H1 (cell line): ENCODE data around the gene CFAP53. TPM values are rescaled to one million over a fixed set of nuclear protein-coding genes. Genes with fewer than 3 reads are reported as not detected.

Experiments
- CTCF ChIA-PET: fragments of 300-600 bp; sonication (Branson Sonifier 250); formaldehyde crosslinking; loops from one replicate; lab custom pipeline; 2021; ENCODE audit not compliant: partially characterized antibody; lab: Charles Lee
- POLR2A ChIA-PET: fragments of 300-600 bp; sonication (Branson Sonifier 250); formaldehyde crosslinking; loops from one replicate; lab custom pipeline; 2021; ENCODE audit warnings: inconsistent platforms; ENCODE audit not compliant: partially characterized antibody; lab: Charles Lee
- DNase-seq, 2 experiments: peaks; one replicate each; pipeline versions ENCODE4 v3.0.0 to v3.0.0-alpha.2; 2010 to 2022; ENCODE audit warnings: low spot score in 2 of 2, low read depth in 1 of 2, mixed read lengths in 1 of 2
- FAIRE-seq: peaks from 2 replicates; lab custom pipeline; 2011; peaks lifted over from hg19 to GRCh38; lab: Jason Lieb, UNC
- H2AFZ ChIP-seq: 2 replicates; pipeline ENCODE4 v1.8.1; 2012; ENCODE audit warnings: low read length, inconsistent platforms
- H2AK5ac ChIP-seq: 2 replicates; pipeline ENCODE4 v1.6.1; 2013; ENCODE audit warnings: low read depth, low read length
- H2BK120ac ChIP-seq: replicated peaks from 2 replicates; pipeline ENCODE3; 2013; ENCODE audit warnings: low read depth, low read length, inconsistent platforms
- H2BK12ac ChIP-seq: 2 replicates; pipeline ENCODE4 v1.6.1; 2013; ENCODE audit warnings: low read depth, low read length
- H2BK15ac ChIP-seq: 2 replicates; pipeline ENCODE4 v1.6.1; 2013; ENCODE audit warnings: low read length
- H2BK20ac ChIP-seq: 2 replicates; pipeline ENCODE4 v1.6.1; 2013; ENCODE audit warnings: low read length
- H2BK5ac ChIP-seq: 2 replicates; pipeline ENCODE4 v1.6.1; 2013; ENCODE audit warnings: low read depth, low read length
- H3K14ac ChIP-seq: 2 replicates; pipeline ENCODE4 v1.6.1; 2013; ENCODE audit warnings: inconsistent platforms; ENCODE audit not compliant: insufficient read length
- H3K18ac ChIP-seq: 2 replicates; pipeline ENCODE4 v1.6.1; 2013; ENCODE audit warnings: low read length; ENCODE audit errors: extremely low read depth
- H3K23ac ChIP-seq: 2 replicates; pipeline ENCODE4 v1.6.1; 2013; ENCODE audit warnings: inconsistent platforms; ENCODE audit not compliant: insufficient read length
- H3K23me2 ChIP-seq: 2 replicates; pipeline ENCODE4 v1.6.1; 2013; ENCODE audit warnings: low read depth, low read length
- H3K27ac ChIP-seq: 2 replicates; pipeline ENCODE4 v1.6.1; 2011; ENCODE audit warnings: low read depth, low read length, inconsistent platforms
- H3K27me3 ChIP-seq, 4 experiments: replicated peaks in 1 of 4; 1 replicate in 1 of 4; 2 replicates in 3 of 4; pipeline versions ENCODE4 v1.6.1 to v1.8.1; 2011 to 2013; ENCODE audit warnings: low read length in 3 of 4, mild to moderate bottlenecking in 3 of 4, inconsistent platforms in 2 of 4, mixed read lengths in 2 of 4, moderate library complexity in 1 of 4; ENCODE audit not compliant: control insufficient read depth in 3 of 4, insufficient read depth in 3 of 4; ENCODE audit errors: extremely low read depth in 1 of 4
- H3K36me3 ChIP-seq, 4 experiments: 2 replicates each; pipeline versions ENCODE4 v1.6.1 to v1.8.1; 2011 to 2013; ENCODE audit warnings: mild to moderate bottlenecking in 4 of 4, low read length in 3 of 4, moderate library complexity in 2 of 4, control low read depth in 1 of 4, inconsistent platforms in 1 of 4; ENCODE audit not compliant: insufficient read depth in 4 of 4, control insufficient read depth in 2 of 4
- H3K4ac ChIP-seq: replicated peaks from 2 replicates; pipeline ENCODE3; 2013; ENCODE audit warnings: low read length, low read depth, mixed read lengths, inconsistent platforms; ENCODE audit not compliant: insufficient read length
- H3K4me1 ChIP-seq, 4 experiments: replicated peaks in 1 of 4; 1 replicate in 1 of 4; 2 replicates in 3 of 4; pipeline versions ENCODE4 v1.6.1 to v1.8.1; 2011 to 2013; ENCODE audit warnings: low read length in 3 of 4, inconsistent platforms in 2 of 4, mixed read lengths in 1 of 4; ENCODE audit not compliant: insufficient read depth in 4 of 4, control insufficient read depth in 3 of 4
- H3K4me2 ChIP-seq, 2 experiments: 2 replicates each; pipeline versions ENCODE4 v1.6.1 to v1.8.1; 2011 to 2013; ENCODE audit warnings: low read depth in 2 of 2, low read length in 2 of 2, control low read depth in 1 of 2, inconsistent platforms in 1 of 2, mild to moderate bottlenecking in 1 of 2; ENCODE audit not compliant: insufficient read depth in 1 of 2
- H3K4me3 ChIP-seq, 4 experiments: fragments of 200-600, 300-600 bp in 1 of 4; sonication (generic), shearing (Covaris generic), sonication (Bioruptor Twin) in 1 of 4; 2 replicates each; pipeline versions ENCODE4 v1.5.1 to v1.8.1; 2011 to 2016; ENCODE audit warnings: low read length in 4 of 4, low read depth in 3 of 4, control low read depth in 2 of 4, inconsistent platforms in 2 of 4, mild to moderate bottlenecking in 2 of 4, mixed read lengths in 1 of 4, moderate library complexity in 1 of 4; ENCODE audit not compliant: insufficient read depth in 2 of 4; ENCODE audit errors: extremely low read depth in 1 of 4
- H3K56ac ChIP-seq: replicated peaks from 2 replicates; pipeline ENCODE3; 2013; ENCODE audit warnings: low read depth, mild to moderate bottlenecking, mixed read lengths, low read length, inconsistent platforms; ENCODE audit not compliant: insufficient read length
- H3K79me1 ChIP-seq: 2 replicates; pipeline ENCODE4 v1.6.1; 2013; ENCODE audit warnings: low read depth, low read length, control low read depth
- H3K79me2 ChIP-seq, 2 experiments: 2 replicates each; pipeline versions ENCODE4 v1.6.1 to v1.8.1; 2012 to 2013; ENCODE audit warnings: low read length in 2 of 2, mild to moderate bottlenecking in 2 of 2, inconsistent platforms in 1 of 2; ENCODE audit not compliant: insufficient read depth in 2 of 2, control insufficient read depth in 1 of 2
- H3K9ac ChIP-seq, 4 experiments: replicated peaks in 1 of 4; 1 replicate in 1 of 4; 2 replicates in 3 of 4; pipeline versions ENCODE4 v1.6.1 to v1.8.1; 2011 to 2013; ENCODE audit warnings: low read depth in 3 of 4, low read length in 3 of 4, control low read depth in 2 of 4, mild to moderate bottlenecking in 2 of 4, moderate library complexity in 2 of 4, inconsistent platforms in 1 of 4; ENCODE audit errors: extremely low read depth in 1 of 4
- H3K9me3 ChIP-seq, 2 experiments: 2 replicates each; pipeline versions ENCODE4 v1.6.1 to v1.8.1; 2012 to 2013; ENCODE audit warnings: mild to moderate bottlenecking in 2 of 2, moderate library complexity in 2 of 2, control low read depth in 1 of 2, inconsistent platforms in 1 of 2, low read depth in 1 of 2, low read length in 1 of 2, mixed read lengths in 1 of 2; ENCODE audit not compliant: insufficient read depth in 2 of 2
- H4K20me1 ChIP-seq, 2 experiments: replicated peaks in 1 of 2; 2 replicates each; pipeline versions ENCODE3 to v1.8.1; 2011 to 2013; ENCODE audit warnings: inconsistent platforms in 2 of 2, low read length in 2 of 2, mild to moderate bottlenecking in 1 of 2; ENCODE audit not compliant: insufficient read depth in 2 of 2, control insufficient read depth in 1 of 2
- H4K5ac ChIP-seq: 2 replicates; pipeline ENCODE4 v1.6.1; 2013; ENCODE audit warnings: low read length, low read depth, mixed read lengths, inconsistent platforms; ENCODE audit not compliant: insufficient read length
- H4K8ac ChIP-seq: 2 replicates; pipeline ENCODE4 v1.8.0; 2013; ENCODE audit warnings: mild to moderate bottlenecking, moderate library complexity, low read length, inconsistent platforms; ENCODE audit not compliant: insufficient read depth; ENCODE audit errors: extremely low read depth
- H4K91ac ChIP-seq: replicated peaks from 2 replicates; pipeline ENCODE3; 2013; ENCODE audit warnings: low read length, mixed read lengths, inconsistent platforms; ENCODE audit not compliant: insufficient read length
- ATF3 ChIP-seq: IDR thresholded peaks from 2 replicates; pipeline ENCODE4 v1.6.1; 2011; ENCODE audit warnings: low read depth, mild to moderate bottlenecking, low read length; ENCODE audit not compliant: insufficient read depth
- CHD1 ChIP-seq: IDR thresholded peaks from 2 replicates; pipeline ENCODE4 v1.6.1; 2012; ENCODE audit warnings: low read depth, low read length, improper control_type of control experiment
- CREB1 ChIP-seq: IDR thresholded peaks from 2 replicates; pipeline ENCODE4 v1.6.1; 2012; ENCODE audit warnings: inconsistent platforms
- CTBP2 ChIP-seq: IDR thresholded peaks from 2 replicates; pipeline ENCODE4 v1.7.0; 2011; ENCODE audit warnings: borderline replicate concordance, mild to moderate bottlenecking, moderate library complexity, mixed read lengths, low read length; ENCODE audit not compliant: insufficient read depth, insufficient read length
- EZH2 ChIP-seq: fragments of 200-600 bp; sonication (generic); IDR thresholded peaks from 2 replicates; pipeline ENCODE4 v1.7.1; 2012; ENCODE audit warnings: low read depth, mild to moderate bottlenecking, moderate library complexity, low read length, inconsistent platforms; ENCODE audit not compliant: severe bottlenecking
- JUND ChIP-seq: IDR thresholded peaks from 2 replicates; pipeline ENCODE4 v1.6.1; 2011; ENCODE audit warnings: mild to moderate bottlenecking, improper control_type of control experiment, low read length
- KDM4A ChIP-seq: IDR thresholded peaks from one replicate; pipeline ENCODE4 v1.7.1; 2012; ENCODE audit warnings: low read depth, mild to moderate bottlenecking, moderate library complexity, low read length, inconsistent platforms; ENCODE audit not compliant: severe bottlenecking
- KDM5A ChIP-seq: fragments of 200-600 bp; IDR thresholded peaks from 2 replicates; pipeline ENCODE4 v1.7.1; 2012; ENCODE audit warnings: mild to moderate bottlenecking, low read length, inconsistent platforms, mixed read lengths
- NRF1 ChIP-seq: IDR thresholded peaks from 2 replicates; pipeline ENCODE4 v1.6.1; 2011; ENCODE audit warnings: mild to moderate bottlenecking, low read depth, low read length, improper control_type of control experiment
- POLR2AphosphoS5 ChIP-seq: IDR thresholded peaks from 2 replicates; pipeline ENCODE4 v1.6.1; 2011; ENCODE audit warnings: low read depth, low read length
- TEAD4 ChIP-seq: IDR thresholded peaks from 2 replicates; pipeline ENCODE4 v1.6.1; 2012; ENCODE audit warnings: low read depth, low read length, inconsistent platforms, mixed read lengths
- YY1 ChIP-seq: IDR thresholded peaks from 2 replicates; pipeline ENCODE4 v1.6.1; 2011; ENCODE audit warnings: low read depth, mild to moderate bottlenecking, low read length
- WGBS, 2 experiments: shearing (Covaris generic) in 1 of 2; methylation state at CpG; one replicate each; pipeline versions ENCODE4 v1.1.6 to v1.1.7; 2013 to 2015; ENCODE audit warnings: low lambda C conversion rate in 2 of 2, mixed read lengths in 2 of 2, inconsistent platforms in 1 of 2, low coverage in 1 of 2, missing lambda C conversion rate in 1 of 2; ENCODE audit not compliant: insufficient replicate concordance in 2 of 2, insufficient coverage in 1 of 2, insufficient read length in 1 of 2; ENCODE audit errors: extremely low coverage in 1 of 2, missing lambda C conversion rate in 1 of 2; 5-methylcytosine and 5-hydroxymethylcytosine counted together
- polyA plus RNA-seq, 7 experiments: library from polyadenylated mRNA; depleted of rRNA in 3 of 7; stranded (reverse) in 5 of 7; unstranded in 2 of 7; fragments of >200 nt in 5 of 7; fragments of 200-250 nt in 2 of 7; gene quantifications; 1 replicate in 5 of 7; 2 replicates in 1 of 7; 4 replicates in 1 of 7; pipeline versions ENCODE4 v1.2.1 to v1.2.3, GENCODE V29; 2011 to 2013; ENCODE audit warnings: missing spikeins in 2 of 7, mixed read lengths in 2 of 7
- total RNA-seq: library from RNA; stranded (reverse); fragmentation: NEBNext Ultra II Directional; extraction: Animal tissue kit (Norgen Biotek cat#: 25700); gene quantifications from 2 replicates; pipeline ENCODE4 v1.2.1, GENCODE V29; 2021

The CFAP53 gene
- total and polyA plus RNA-seq, 2 of the 8 experiments (the other 6 are each of a cell fraction or from before 2014, with no cell fraction given) = 0.08 to 0.30 TPM

GRCh38 chr18:50189160-50189559 lies 77.1 kb downstream of the CFAP53 start:
- Histone ChIP-seq H3K9me3 (no peaks in the 10 kb centered on the region), H3K18ac (no peak overlapping the region)

More at GRCh38 chr18:50189160-50189559, 77.1 kb downstream of the CFAP53 start:
- no peak overlapping the region for H3K14ac ChIP-seq
- no peak overlapping the region for H2BK12ac ChIP-seq
- no peaks in the 10 kb centered on the region for H3K79me2 ChIP-seq
- H4K20me1 ChIP-seq = peaks cover 5 to 7% of the 10 kb centered on the region in 2 experiments
- peaks cover 9% of the 10 kb centered on the region; the same call in 1 of the 2 replicates for H3K23me2 ChIP-seq
- H3K4me1 ChIP-seq = peaks cover 0 to 11% (median 9%) of the 10 kb centered on the region in 4 experiments; a peak in 5 of 7 replicates
- no peak overlapping the region for H2BK120ac ChIP-seq
- no peak overlapping the region for H4K5ac ChIP-seq
- no peak overlapping the region for H3K4me2 ChIP-seq
- H3K27me3 ChIP-seq = peaks cover 17 to 31% (median 26%) of the 10 kb centered on the region in 4 experiments
- WGBS, 2 experiments = 91% methylated on average over 1 of the region's 1 CpG; no CpG with 5 or more reads in 1 of the 2 experiments
- no peak overlapping the region for H2BK15ac ChIP-seq
- no peak overlapping the region for H3K9ac ChIP-seq
- H4K91ac ChIP-seq = no peak overlapping the region
- no peaks in the 10 kb centered on the region for H3K79me1 ChIP-seq
- H2AFZ ChIP-seq = no peak overlapping the region
- H3K4me3 ChIP-seq = no peak overlapping the region
- no peak overlapping the region for H3K23ac ChIP-seq
- no peak overlapping the region for H3K56ac ChIP-seq
- no peak overlapping the region for H3K4ac ChIP-seq
- FAIRE-seq (no peak), DNase-seq (no peak)
- H2AK5ac ChIP-seq = no peak overlapping the region
- H3K27ac ChIP-seq = no peak overlapping the region
- no peak overlapping the region for H2BK20ac ChIP-seq
- H2BK5ac ChIP-seq = no peak overlapping the region
- CTCF ChIA-PET = interaction anchor here (0.8 to 3.1 kb wide), 4 partner anchors 9 to 177 kb away, joined by 3 to 10 read pairs (median 3); no protein-coding TSS in a partner anchor
- POLR2A ChIA-PET = no interaction called here
- TF ChIP-seq KDM5A = no peak
- TF ChIP-seq YY1 = no peak
- TF ChIP-seq CREB1 = no peak
- TF ChIP-seq JUND = no peak
- no peak for TF ChIP-seq KDM4A
- no peak for TF ChIP-seq EZH2
- no peak for TF ChIP-seq TEAD4
- no peak for TF ChIP-seq ATF3
- no peak for TF ChIP-seq NRF1
- no peak for TF ChIP-seq CHD1
- no peak for TF ChIP-seq CTBP2
- no peak for TF ChIP-seq POLR2AphosphoS5
- TF ChIP-seq, all 59 proteins: peak for 0
- Histone ChIP-seq H4K8ac (no peak overlapping the region), H3K36me3 (no peaks in the 10 kb centered on the region)
